Liver (tissue), 9 donors: Measurements from ENCODE around the gene MRPL37. TPM values are rescaled to one million over a fixed set of nuclear protein-coding genes. Genes with fewer than 3 reads are reported as not detected.

Experiments
- DNase-seq: peaks from one replicate; pipeline ENCODE4 v3.0.0-alpha.2; 2017; ENCODE audit warnings: low spot score
- H3K27ac ChIP-seq, 2 donors: one replicate each; pipeline ENCODE4 v1.7.0; 2013; ENCODE audit warnings: inconsistent platforms in 2 of 2, low read length in 2 of 2, control low read depth in 1 of 2, low read depth in 1 of 2, mild to moderate bottlenecking in 1 of 2
- H3K27me3 ChIP-seq, 4 donors: one replicate each; pipeline versions ENCODE4 v1.6.1 to v1.7.0; 2013; ENCODE audit warnings: low read length in 3 of 4, inconsistent platforms in 1 of 4, mild to moderate bottlenecking in 1 of 4, moderate library complexity in 1 of 4; ENCODE audit not compliant: control insufficient read depth in 4 of 4, insufficient read depth in 4 of 4
- H3K36me3 ChIP-seq, 4 donors: one replicate each; pipeline versions ENCODE4 v1.6.1 to v1.7.0; 2013; ENCODE audit warnings: low read length in 3 of 4, mild to moderate bottlenecking in 3 of 4, low read depth in 1 of 4, moderate library complexity in 1 of 4; ENCODE audit not compliant: control insufficient read depth in 4 of 4, insufficient read depth in 3 of 4
- H3K4me1 ChIP-seq, 4 donors: one replicate each; pipeline versions ENCODE4 v1.6.1 to v1.7.0; 2013; ENCODE audit warnings: low read length in 3 of 4, mild to moderate bottlenecking in 3 of 4, moderate library complexity in 1 of 4; ENCODE audit not compliant: control insufficient read depth in 4 of 4, insufficient read depth in 4 of 4
- H3K4me3 ChIP-seq, 3 donors: one replicate each; pipeline versions ENCODE4 v1.6.1 to v1.7.0; 2013; ENCODE audit warnings: low read length in 3 of 3, control low read depth in 1 of 3, low read depth in 1 of 3, mild to moderate bottlenecking in 1 of 3
- H3K9ac ChIP-seq, 2 donors: one replicate each; pipeline ENCODE4 v1.7.0; 2013; ENCODE audit warnings: low read length in 2 of 2, mild to moderate bottlenecking in 2 of 2, moderate library complexity in 2 of 2, control low read depth in 1 of 2, low read depth in 1 of 2
- H3K9me3 ChIP-seq, 4 donors: one replicate each; pipeline versions ENCODE4 v1.6.1 to v1.7.0; 2013; ENCODE audit warnings: low read length in 3 of 4; ENCODE audit not compliant: control insufficient read depth in 4 of 4
- EGR1 ChIP-seq, 2 donors: IDR thresholded peaks; 2 replicates each; pipeline ENCODE4 v1.6.1; 2016 to 2018; ENCODE audit warnings: antibody characterized with exemption in 2 of 2, low read depth in 2 of 2
- FOXA1 ChIP-seq: IDR thresholded peaks from 2 replicates; pipeline ENCODE4 v1.6.1; 2016; ENCODE audit warnings: antibody characterized with exemption
- FOXA2 ChIP-seq: IDR thresholded peaks from 2 replicates; pipeline ENCODE4 v1.6.1; 2016; ENCODE audit warnings: antibody characterized with exemption
- GABPA ChIP-seq, 2 donors: IDR thresholded peaks in 1 of 2; conservative IDR thresholded peaks in 1 of 2; 2 replicates each; pipeline ENCODE4 v1.6.1; 2016; ENCODE audit warnings: antibody characterized with exemption in 2 of 2, mild to moderate bottlenecking in 1 of 2, moderate library complexity in 1 of 2
- HNF4A ChIP-seq, 2 donors: conservative IDR thresholded peaks; 2 replicates each; pipeline ENCODE4 v1.6.1; 2016; ENCODE audit warnings: antibody characterized with exemption in 2 of 2, mild to moderate bottlenecking in 2 of 2
- HNF4G ChIP-seq: IDR thresholded peaks from 2 replicates; pipeline ENCODE4 v1.6.1; 2016; ENCODE audit warnings: antibody characterized with exemption
- JUND ChIP-seq, 2 donors: IDR thresholded peaks; 2 replicates each; pipeline ENCODE4 v1.6.1; 2016; ENCODE audit warnings: antibody characterized with exemption in 2 of 2
- NR2F2 ChIP-seq: IDR thresholded peaks from 2 replicates; pipeline ENCODE4 v1.6.1; 2016; ENCODE audit warnings: antibody characterized with exemption
- RAD21 ChIP-seq, 2 donors: IDR thresholded peaks; 2 replicates each; pipeline ENCODE4 v1.6.1; 2016; ENCODE audit warnings: antibody characterized with exemption in 2 of 2, mild to moderate bottlenecking in 2 of 2
- RXRA ChIP-seq, 2 donors: IDR thresholded peaks; 2 replicates each; pipeline ENCODE4 v1.6.1; 2017 to 2018; ENCODE audit warnings: antibody characterized with exemption in 2 of 2, mild to moderate bottlenecking in 1 of 2
- SP1 ChIP-seq: IDR thresholded peaks from 2 replicates; pipeline ENCODE4 v1.6.1; 2018; ENCODE audit warnings: antibody characterized with exemption, mild to moderate bottlenecking
- TAF1 ChIP-seq: conservative IDR thresholded peaks from 2 replicates; pipeline ENCODE4 v1.6.1; 2016; ENCODE audit warnings: antibody characterized with exemption, mild to moderate bottlenecking
- YY1 ChIP-seq: IDR thresholded peaks from 2 replicates; pipeline ENCODE4 v1.6.1; 2016; ENCODE audit warnings: antibody characterized with exemption, mild to moderate bottlenecking
- WGBS: extraction: QIAGEN DNeasy Blood & Tissue Kit; methylation state at CpG from one replicate; pipeline ENCODE4 v1.1.7; 2013; 5-methylcytosine and 5-hydroxymethylcytosine counted together
- polyA plus RNA-seq, 2 donors: library from polyadenylated mRNA; stranded (reverse) in 1 of 2; unstranded in 1 of 2; fragments of 200-250 nt in 1 of 2; fragments of >200 nt in 1 of 2; fragmentation: Nextera tagmentation in 1 of 2; extraction: Ambion mirVana in 1 of 2; gene quantifications; one replicate each; pipeline versions ENCODE4 v1.2.1 to v1.2.3, GENCODE V29; 2013 to 2015
- total RNA-seq, 2 donors: library from RNA; depleted of rRNA; stranded (reverse); fragments of >200 nt; gene quantifications; one replicate each; pipeline ENCODE4 v1.2.3, GENCODE V29; 2014
- TF ChIP-seq, protein P1 (sequence below): IDR thresholded peaks from 2 replicates; pipeline ENCODE4 v1.6.1; 2016; ENCODE audit warnings: antibody characterized with exemption
- TF ChIP-seq, protein P2 (sequence below): IDR thresholded peaks from 2 replicates; pipeline ENCODE4 v1.6.1; 2016; ENCODE audit warnings: antibody characterized with exemption
- TF ChIP-seq, protein P3 (sequence below): fragments of 150-350 bp; IDR thresholded peaks from 2 replicates; pipeline ENCODE4 v1.5.1; 2017; ENCODE audit warnings: improper control_type of control experiment, low read depth, low read length; ENCODE audit not compliant: missing input control
- TF ChIP-seq, protein P4 (sequence below): IDR thresholded peaks from 2 replicates; pipeline ENCODE4 v1.6.1; 2016; ENCODE audit warnings: antibody characterized with exemption
- TF ChIP-seq, protein P5 (sequence below): IDR thresholded peaks from 2 replicates; pipeline ENCODE4 v1.6.1; 2016; ENCODE audit warnings: antibody characterized with exemption, mild to moderate bottlenecking
- donor health status: healthy.
- donor health status: healthy.
- donor health status: healthy.
- donor health status: healthy.
- donor health status: healthy.

Gene MRPL37
- total and polyA plus RNA-seq, 4 donors = 34.7 to 114 (median 69.2) TPM

DNA sequence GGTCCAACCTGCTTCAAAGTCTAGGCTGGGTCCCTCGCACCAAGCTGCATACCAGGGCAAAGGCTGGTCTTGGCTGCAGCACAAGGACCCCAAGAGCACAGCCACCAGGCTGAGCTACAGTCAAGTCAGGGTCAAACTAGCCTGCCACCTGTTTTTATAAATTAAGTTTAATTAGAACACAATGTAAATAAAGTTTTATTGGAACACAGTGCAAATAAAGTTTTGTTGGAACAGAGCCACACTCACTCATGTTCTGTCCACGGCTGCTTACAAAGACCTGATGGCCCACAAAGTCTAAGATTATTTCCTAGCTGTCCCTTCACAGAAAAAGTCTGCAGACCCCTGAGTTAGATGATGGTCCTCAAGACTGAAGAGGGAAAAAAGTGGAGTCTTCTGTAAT lies 66.2 kb downstream of the MRPL37 start:
- no peaks in the 10 kb centered on the region for H3K9me3 ChIP-seq
- no peak overlapping the region for H3K9ac ChIP-seq
- no peaks in the 10 kb centered on the region for H3K36me3 ChIP-seq
- H3K27me3 ChIP-seq = no peaks in the 10 kb centered on the region
- peaks cover 0 to 17% (median 4%) of the 10 kb centered on the region in 4 donors for H3K4me1 ChIP-seq
- TF ChIP-seq EGR1 (IDR thresholded peaks at IDR 0.05; ENCODE audit: low read depth in 2 of 2) = no peak
- TF ChIP-seq, protein P1, sequence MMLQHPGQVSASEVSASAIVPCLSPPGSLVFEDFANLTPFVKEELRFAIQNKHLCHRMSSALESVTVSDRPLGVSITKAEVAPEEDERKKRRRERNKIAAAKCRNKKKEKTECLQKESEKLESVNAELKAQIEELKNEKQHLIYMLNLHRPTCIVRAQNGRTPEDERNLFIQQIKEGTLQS = no peak
- no peak for TF ChIP-seq RAD21 (IDR thresholded peaks at IDR 0.05)
- TF ChIP-seq, protein P2, sequence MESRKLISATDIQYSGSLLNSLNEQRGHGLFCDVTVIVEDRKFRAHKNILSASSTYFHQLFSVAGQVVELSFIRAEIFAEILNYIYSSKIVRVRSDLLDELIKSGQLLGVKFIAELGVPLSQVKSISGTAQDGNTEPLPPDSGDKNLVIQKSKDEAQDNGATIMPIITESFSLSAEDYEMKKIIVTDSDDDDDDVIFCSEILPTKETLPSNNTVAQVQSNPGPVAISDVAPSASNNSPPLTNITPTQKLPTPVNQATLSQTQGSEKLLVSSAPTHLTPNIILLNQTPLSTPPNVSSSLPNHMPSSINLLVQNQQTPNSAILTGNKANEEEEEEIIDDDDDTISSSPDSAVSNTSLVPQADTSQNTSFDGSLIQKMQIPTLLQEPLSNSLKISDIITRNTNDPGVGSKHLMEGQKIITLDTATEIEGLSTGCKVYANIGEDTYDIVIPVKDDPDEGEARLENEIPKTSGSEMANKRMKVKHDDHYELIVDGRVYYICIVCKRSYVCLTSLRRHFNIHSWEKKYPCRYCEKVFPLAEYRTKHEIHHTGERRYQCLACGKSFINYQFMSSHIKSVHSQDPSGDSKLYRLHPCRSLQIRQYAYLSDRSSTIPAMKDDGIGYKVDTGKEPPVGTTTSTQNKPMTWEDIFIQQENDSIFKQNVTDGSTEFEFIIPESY = no peak
- no peak for TF ChIP-seq FOXA2
- no peak for TF ChIP-seq HNF4G
- no peak for TF ChIP-seq GABPA (IDR thresholded peaks at IDR 0.05 in 1 of 2, conservative IDR thresholded peaks at IDR 0.05 in 1 of 2)
- TF ChIP-seq, protein P3, sequence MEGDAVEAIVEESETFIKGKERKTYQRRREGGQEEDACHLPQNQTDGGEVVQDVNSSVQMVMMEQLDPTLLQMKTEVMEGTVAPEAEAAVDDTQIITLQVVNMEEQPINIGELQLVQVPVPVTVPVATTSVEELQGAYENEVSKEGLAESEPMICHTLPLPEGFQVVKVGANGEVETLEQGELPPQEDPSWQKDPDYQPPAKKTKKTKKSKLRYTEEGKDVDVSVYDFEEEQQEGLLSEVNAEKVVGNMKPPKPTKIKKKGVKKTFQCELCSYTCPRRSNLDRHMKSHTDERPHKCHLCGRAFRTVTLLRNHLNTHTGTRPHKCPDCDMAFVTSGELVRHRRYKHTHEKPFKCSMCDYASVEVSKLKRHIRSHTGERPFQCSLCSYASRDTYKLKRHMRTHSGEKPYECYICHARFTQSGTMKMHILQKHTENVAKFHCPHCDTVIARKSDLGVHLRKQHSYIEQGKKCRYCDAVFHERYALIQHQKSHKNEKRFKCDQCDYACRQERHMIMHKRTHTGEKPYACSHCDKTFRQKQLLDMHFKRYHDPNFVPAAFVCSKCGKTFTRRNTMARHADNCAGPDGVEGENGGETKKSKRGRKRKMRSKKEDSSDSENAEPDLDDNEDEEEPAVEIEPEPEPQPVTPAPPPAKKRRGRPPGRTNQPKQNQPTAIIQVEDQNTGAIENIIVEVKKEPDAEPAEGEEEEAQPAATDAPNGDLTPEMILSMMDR = no peak
- TF ChIP-seq, protein P4, sequence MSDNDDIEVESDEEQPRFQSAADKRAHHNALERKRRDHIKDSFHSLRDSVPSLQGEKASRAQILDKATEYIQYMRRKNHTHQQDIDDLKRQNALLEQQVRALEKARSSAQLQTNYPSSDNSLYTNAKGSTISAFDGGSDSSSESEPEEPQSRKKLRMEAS = no peak
- no peak for TF ChIP-seq FOXA1
- TF ChIP-seq JUND (IDR thresholded peaks at IDR 0.05) = no peak
- no peak for TF ChIP-seq NR2F2
- TF ChIP-seq, protein P5, sequence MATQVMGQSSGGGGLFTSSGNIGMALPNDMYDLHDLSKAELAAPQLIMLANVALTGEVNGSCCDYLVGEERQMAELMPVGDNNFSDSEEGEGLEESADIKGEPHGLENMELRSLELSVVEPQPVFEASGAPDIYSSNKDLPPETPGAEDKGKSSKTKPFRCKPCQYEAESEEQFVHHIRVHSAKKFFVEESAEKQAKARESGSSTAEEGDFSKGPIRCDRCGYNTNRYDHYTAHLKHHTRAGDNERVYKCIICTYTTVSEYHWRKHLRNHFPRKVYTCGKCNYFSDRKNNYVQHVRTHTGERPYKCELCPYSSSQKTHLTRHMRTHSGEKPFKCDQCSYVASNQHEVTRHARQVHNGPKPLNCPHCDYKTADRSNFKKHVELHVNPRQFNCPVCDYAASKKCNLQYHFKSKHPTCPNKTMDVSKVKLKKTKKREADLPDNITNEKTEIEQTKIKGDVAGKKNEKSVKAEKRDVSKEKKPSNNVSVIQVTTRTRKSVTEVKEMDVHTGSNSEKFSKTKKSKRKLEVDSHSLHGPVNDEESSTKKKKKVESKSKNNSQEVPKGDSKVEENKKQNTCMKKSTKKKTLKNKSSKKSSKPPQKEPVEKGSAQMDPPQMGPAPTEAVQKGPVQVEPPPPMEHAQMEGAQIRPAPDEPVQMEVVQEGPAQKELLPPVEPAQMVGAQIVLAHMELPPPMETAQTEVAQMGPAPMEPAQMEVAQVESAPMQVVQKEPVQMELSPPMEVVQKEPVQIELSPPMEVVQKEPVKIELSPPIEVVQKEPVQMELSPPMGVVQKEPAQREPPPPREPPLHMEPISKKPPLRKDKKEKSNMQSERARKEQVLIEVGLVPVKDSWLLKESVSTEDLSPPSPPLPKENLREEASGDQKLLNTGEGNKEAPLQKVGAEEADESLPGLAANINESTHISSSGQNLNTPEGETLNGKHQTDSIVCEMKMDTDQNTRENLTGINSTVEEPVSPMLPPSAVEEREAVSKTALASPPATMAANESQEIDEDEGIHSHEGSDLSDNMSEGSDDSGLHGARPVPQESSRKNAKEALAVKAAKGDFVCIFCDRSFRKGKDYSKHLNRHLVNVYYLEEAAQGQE = no peak
- no peak for TF ChIP-seq SP1
- TF ChIP-seq RXRA (IDR thresholded peaks at IDR 0.05) = no peak
- TF ChIP-seq YY1 = no peak
- TF ChIP-seq HNF4A (conservative IDR thresholded peaks at IDR 0.05) = no peak
- no peak for TF ChIP-seq TAF1
- no peak overlapping the region for H3K27ac ChIP-seq
- no peak overlapping the region for H3K4me3 ChIP-seq
- 89% methylated on average over 2 of the region's 2 CpGs for WGBS
- DNase-seq = no peak
